ENCODE results near the gene TSPAN18. TPM values are rescaled to one million over a fixed set of nuclear protein-coding genes. Genes with fewer than 3 reads are reported as not detected.

The TSPAN18 gene
- total RNA-seq, 1 donor from 2014 or later, result 12.8 TPM

DNA sequence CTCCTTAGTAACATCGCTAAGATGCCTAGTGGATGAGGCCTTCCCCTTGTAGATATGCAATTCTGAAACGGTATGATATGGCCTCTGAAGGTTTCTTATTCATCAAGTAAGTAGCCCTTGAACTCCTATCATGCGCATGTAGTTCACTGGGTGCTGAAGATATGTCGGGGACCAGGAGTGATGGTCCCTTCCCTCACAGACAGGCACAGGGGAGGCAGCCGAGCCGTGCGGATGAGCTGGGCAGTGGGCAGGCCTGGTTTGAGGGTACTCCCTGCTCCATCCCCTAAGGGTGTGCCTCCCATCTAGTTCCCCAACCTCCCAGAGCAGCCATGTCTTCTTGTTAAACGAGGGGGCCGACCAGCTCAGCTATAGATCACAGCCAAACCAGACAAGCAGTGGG is 183.8 kb downstream of the TSPAN18 start:
- DNase-seq (ENCODE audit: extremely low spot score in 2 of 2), result no peak
- intact Hi-C loops (cut with DNase I), result loop anchor here (2.0 to 5.0 kb wide), 2 partner anchors 290 to 348 kb away; no protein-coding TSS in a partner anchor
- H3K4me3 ChIP-seq, result no peak overlapping the region
- H3K27me3 ChIP-seq, result no peaks in the 10 kb centered on the region
- H3K27ac ChIP-seq, result no peak overlapping the region
- H3K4me1 ChIP-seq, result no peaks in the 10 kb centered on the region
- H3K9me3 ChIP-seq, result no peaks in the 10 kb centered on the region
- H3K36me3 ChIP-seq, result no peaks in the 10 kb centered on the region
- TF ChIP-seq, protein P1, sequence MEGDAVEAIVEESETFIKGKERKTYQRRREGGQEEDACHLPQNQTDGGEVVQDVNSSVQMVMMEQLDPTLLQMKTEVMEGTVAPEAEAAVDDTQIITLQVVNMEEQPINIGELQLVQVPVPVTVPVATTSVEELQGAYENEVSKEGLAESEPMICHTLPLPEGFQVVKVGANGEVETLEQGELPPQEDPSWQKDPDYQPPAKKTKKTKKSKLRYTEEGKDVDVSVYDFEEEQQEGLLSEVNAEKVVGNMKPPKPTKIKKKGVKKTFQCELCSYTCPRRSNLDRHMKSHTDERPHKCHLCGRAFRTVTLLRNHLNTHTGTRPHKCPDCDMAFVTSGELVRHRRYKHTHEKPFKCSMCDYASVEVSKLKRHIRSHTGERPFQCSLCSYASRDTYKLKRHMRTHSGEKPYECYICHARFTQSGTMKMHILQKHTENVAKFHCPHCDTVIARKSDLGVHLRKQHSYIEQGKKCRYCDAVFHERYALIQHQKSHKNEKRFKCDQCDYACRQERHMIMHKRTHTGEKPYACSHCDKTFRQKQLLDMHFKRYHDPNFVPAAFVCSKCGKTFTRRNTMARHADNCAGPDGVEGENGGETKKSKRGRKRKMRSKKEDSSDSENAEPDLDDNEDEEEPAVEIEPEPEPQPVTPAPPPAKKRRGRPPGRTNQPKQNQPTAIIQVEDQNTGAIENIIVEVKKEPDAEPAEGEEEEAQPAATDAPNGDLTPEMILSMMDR (IDR thresholded peaks at IDR 0.05), result no peak
- TF ChIP-seq POLR2AphosphoS5 (IDR thresholded peaks at IDR 0.05; ENCODE audit: insufficient read depth in 1 of 2, low read depth in 1 of 2) (no peak), POLR2A (IDR thresholded peaks at IDR 0.05) (no peak)

DNA sequence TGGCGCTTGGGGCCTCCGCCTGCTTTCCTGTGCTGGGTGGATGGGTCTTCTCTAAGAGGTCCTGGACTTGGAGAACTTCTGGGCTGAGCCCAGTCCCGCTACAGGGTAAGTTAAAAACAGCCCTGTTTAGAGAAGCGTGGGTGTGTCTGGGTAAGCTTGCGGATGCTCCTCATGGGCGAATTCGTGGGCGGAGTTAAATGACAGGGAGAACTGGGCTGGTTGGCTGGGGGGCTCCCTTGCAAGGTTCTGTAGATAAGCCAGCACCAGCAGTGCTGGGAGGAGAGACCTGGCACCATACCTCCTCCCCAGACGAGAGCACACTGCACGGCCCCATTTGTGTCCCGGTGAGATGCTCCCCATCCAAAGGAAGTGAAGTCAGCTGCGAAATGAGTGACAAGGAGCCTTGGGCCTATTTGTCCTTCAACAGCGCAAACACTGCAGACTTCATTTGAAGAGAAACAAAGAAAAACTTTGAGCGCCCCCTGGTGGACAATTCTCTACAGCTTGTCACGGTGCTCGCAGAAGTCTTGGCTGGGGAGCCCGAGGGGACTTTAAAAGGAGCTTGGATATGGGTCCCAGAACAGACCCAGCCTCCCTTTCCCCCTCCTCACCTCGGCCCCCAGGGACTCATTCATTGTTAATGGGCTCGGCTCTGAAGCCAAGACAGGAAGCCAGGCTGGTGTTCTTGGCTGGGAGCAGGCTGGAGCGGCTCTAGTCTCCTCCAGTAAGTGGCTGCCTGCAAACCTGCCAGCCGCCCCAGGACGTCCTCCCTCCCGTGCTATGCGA is 184.5 kb downstream of the TSPAN18 start:
- Histone ChIP-seq H3K36me3 (no peaks in the 10 kb centered on the region), H3K27ac (no peak overlapping the region), H3K4me3 (no peak overlapping the region)

DNA sequence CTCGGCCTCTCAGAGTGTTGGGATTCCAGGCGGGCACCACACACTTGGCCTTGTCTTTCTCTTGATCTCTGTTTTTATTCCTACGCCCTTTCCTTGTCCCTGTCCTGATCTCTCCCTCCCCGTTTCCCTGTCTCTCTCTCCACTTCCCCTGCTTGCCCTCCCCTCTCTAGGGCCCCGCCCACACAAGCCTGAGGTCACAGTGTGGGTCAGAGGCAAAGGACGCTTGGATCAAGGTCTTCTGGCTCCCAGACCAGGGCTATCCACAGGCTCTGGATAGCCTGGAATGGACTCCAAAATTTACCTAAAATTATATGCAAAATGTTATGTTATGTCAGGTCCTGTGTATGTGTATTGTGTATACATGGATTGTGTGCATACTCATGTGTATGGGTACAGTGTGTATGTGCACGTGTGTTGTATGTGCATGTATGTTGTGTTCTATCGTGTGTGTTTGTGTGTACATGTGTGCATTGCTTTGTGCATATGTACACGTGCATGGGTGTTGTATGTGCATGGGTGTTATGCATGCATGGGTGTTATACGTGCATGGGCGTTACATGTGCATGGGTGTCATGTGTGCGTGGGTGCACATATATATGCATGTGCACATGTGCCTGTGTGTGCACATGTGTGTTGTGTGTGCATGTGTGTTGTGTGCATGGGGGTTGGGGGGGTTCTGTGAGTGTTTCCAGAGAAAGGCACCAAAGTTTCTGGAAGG is 185.7 kb downstream of the TSPAN18 start:
- Histone ChIP-seq H3K27ac (no peak overlapping the region), H3K4me3 (no peak overlapping the region), H3K9me3 (no peaks in the 10 kb centered on the region), H3K36me3 (no peaks in the 10 kb centered on the region), H3K27me3 (no peaks in the 10 kb centered on the region), H3K4me1 (no peaks in the 10 kb centered on the region)
- DNase-seq (ENCODE audit: extremely low spot score in 2 of 2), result no peak
- intact Hi-C loops (cut with DNase I), result loop anchor here (5.0 kb wide), 1 partner anchor 350 kb away; no protein-coding TSS in a partner anchor
- TF ChIP-seq, protein P1 (IDR thresholded peaks at IDR 0.05), result no peak
- no peak for TF ChIP-seq POLR2A (IDR thresholded peaks at IDR 0.05)
- no peak for TF ChIP-seq POLR2AphosphoS5 (IDR thresholded peaks at IDR 0.05; ENCODE audit: insufficient read depth in 1 of 2, low read depth in 1 of 2)

More for the DNA sequence above, 184.5 kb downstream of the TSPAN18 start:
- no peak for TF ChIP-seq POLR2AphosphoS5 (IDR thresholded peaks at IDR 0.05; ENCODE audit: insufficient read depth in 1 of 2, low read depth in 1 of 2)
- TF ChIP-seq, protein P1 (IDR thresholded peaks at IDR 0.05), result peak; percentile 87 to 96 (median 90)
- Histone ChIP-seq H3K4me1 (no peaks in the 10 kb centered on the region), H3K9me3 (no peaks in the 10 kb centered on the region), H3K27me3 (no peaks in the 10 kb centered on the region)
- intact Hi-C loops (cut with DNase I), result loop anchor here (2.0 to 5.0 kb wide), 2 partner anchors 290 to 349 kb away; no protein-coding TSS in a partner anchor
- DNase-seq (ENCODE audit: extremely low spot score in 2 of 2), result no peak

DNA sequence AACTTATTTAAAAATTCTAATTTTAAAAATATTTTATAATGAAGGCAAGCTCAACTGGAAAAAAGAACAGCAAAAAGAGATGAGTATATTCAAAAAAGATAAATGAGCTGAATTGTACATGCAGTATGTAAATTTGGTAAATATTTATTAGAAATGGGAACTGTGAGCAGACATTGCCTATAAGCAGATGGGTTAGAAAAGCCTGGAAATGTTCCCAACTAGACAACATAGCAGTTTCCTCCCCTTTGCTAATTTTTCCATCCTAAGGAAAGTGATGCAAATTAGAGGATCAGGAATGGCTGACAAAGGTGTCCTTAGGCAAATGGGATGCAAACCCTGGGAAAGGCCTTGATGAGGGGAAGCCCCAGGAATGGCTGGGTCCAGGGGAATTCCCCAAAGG is 186.7 kb downstream of the TSPAN18 start:
- H3K27ac ChIP-seq, result no peak overlapping the region
- H3K27me3 ChIP-seq, result no peaks in the 10 kb centered on the region
- no peak overlapping the region for H3K4me3 ChIP-seq
- intact Hi-C loops (cut with DNase I), result loop anchor here (5.0 kb wide), 1 partner anchor 351 kb away; no protein-coding TSS in a partner anchor
- H3K4me1 ChIP-seq, result no peaks in the 10 kb centered on the region
- TF ChIP-seq POLR2AphosphoS5 (IDR thresholded peaks at IDR 0.05; ENCODE audit: insufficient read depth in 1 of 2, low read depth in 1 of 2) (no peak), POLR2A (IDR thresholded peaks at IDR 0.05) (no peak)
- TF ChIP-seq, protein P1 (IDR thresholded peaks at IDR 0.05), result no peak
- no peak for DNase-seq (ENCODE audit: extremely low spot score in 2 of 2)
- no peaks in the 10 kb centered on the region for H3K9me3 ChIP-seq
- H3K36me3 ChIP-seq, result no peaks in the 10 kb centered on the region

Data from vagina (tissue), 2 donors.